CD4-positive, alpha-beta T cell treated with Interleukin-4 for 1 hour (primary cell): ENCODE data around the gene MACO1.

ENCODE experiments used
- DNase-seq, 2 donors: peaks; one replicate each; pipeline ENCODE4 v3.0.0-alpha.2; 2020 to 2022

Gene MACO1

DNA sequence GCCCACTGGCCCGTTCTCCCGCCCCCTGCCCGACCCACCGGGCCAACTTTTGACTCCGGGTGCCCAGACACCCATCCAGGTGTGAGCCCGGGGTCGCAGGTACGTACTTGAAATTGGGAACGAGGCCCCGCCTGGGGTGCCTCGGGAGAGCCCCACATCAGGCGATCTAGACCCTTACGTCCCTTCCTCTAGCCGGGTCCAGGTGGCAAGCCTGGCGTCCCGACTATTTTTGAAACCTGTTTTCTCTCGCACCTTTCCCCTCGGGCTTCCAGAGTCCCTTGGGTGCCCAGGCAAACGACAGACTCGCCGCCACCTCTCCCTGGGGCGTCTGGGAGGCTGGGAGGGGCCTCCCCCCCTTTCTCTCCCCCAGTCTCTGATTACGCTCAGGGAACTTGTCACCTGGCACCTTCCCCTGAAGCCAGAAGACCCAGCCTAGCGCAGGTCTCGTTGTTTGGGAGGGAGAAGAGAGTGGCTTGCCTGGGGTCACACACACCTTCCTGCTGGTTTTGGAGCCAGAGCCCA is 113.6 kb downstream of the MACO1 start:
- no peak for DNase-seq

GRCh38 chr1:25544819-25545218 is 114.1 kb downstream of the MACO1 start:
- DNase-seq, result no peak

GRCh38 chr1:25545767-25546166 is 115.1 kb downstream of the MACO1 start:
- no peak for DNase-seq

GRCh38 chr1:25546193-25546592 is 115.5 kb downstream of the MACO1 start:
- no peak for DNase-seq

- DNase-seq, result no peak
Observed at GRCh38 chr1:25548601-25549000, 117.9 kb downstream of the MACO1 start.

GRCh38 chr1:25549273-25550154 is 118.8 kb downstream of the MACO1 start:
- DNase-seq, result peak; percentile 72
